Measurements from ENCODE around the gene CEP63. TPM values are rescaled to one million over a fixed set of nuclear protein-coding genes. Genes with fewer than 3 reads are reported as not detected.

The CEP63 gene
- total and polyA plus RNA-seq, 3 experiments from 2014 or later: 19.3 to 21.3 (median 21.1) TPM

- peaks cover 33 to 49% (median 42%) of the 10 kb centered on the region in 3 donors for H3K4me1 Mint-ChIP-seq
- Histone ChIP-seq H3K4me1 (ENCODE audit: insufficient read depth, low read length) (peaks cover 29% of the 10 kb centered on the region), H3K27me3 (ENCODE audit: insufficient read depth, low read length, poor library complexity, severe bottlenecking) (no peaks in the 10 kb centered on the region), H3K4me3 (ENCODE audit: low read length) (no peak overlapping the region), H3K36me3 (ENCODE audit: insufficient read depth, low read length) (peaks cover 31% of the 10 kb centered on the region), H3K27ac (ENCODE audit: low read depth, low read length) (no peak overlapping the region), H3K9me3 (ENCODE audit: low read length) (no peaks in the 10 kb centered on the region)
- DNase-seq: no peak
- ChIA-PET POLR2A (no interaction called here), CTCF (interaction anchor here (1.1 to 5.0 kb wide), 2 partner anchors 9 to 174 kb away, joined by 4 to 40 read pairs; no protein-coding TSS in a partner anchor)
- peak overlapping the region in 2 of 8 donors; percentile 10 to 54 for H3K27ac Mint-ChIP-seq
- H3K27me3 Mint-ChIP-seq: peaks cover 0 to 2% of the 10 kb centered on the region in 2 donors
- no peaks in the 10 kb centered on the region for H3K9me3 Mint-ChIP-seq
- peaks cover 7 to 67% (median 19%) of the 10 kb centered on the region in 3 donors for H3K36me3 Mint-ChIP-seq
- H3K4me3 Mint-ChIP-seq: peak overlapping the region in 2 of 7 donors; percentile 10 to 50
Observed at GRCh38 chr3:134482622-134483021, 3.2 kb upstream of the CEP63 start.

GRCh38 chr3:134483195-134483900 is 2.5 kb upstream of the CEP63 start:
- H3K4me1 ChIP-seq (ENCODE audit: insufficient read depth, low read length): peaks cover 33% of the 10 kb centered on the region
- Mint-ChIP-seq H3K4me1 (peaks cover 39 to 55% (median 47%) of the 10 kb centered on the region in 3 donors), H3K27me3 (peaks cover 0 to 2% of the 10 kb centered on the region in 2 donors), H3K9me3 (no peaks in the 10 kb centered on the region), H3K27ac (peak overlapping the region in 3 of 8 donors; percentile 46 to 78 (median 54)), H3K36me3 (peaks cover 7 to 60% (median 17%) of the 10 kb centered on the region in 3 donors), H3K4me3 (peak overlapping the region; percentile 25 to 100 (median 94))
- H3K4me3 ChIP-seq (ENCODE audit: low read length): no peak overlapping the region
- no peaks in the 10 kb centered on the region for H3K9me3 ChIP-seq (ENCODE audit: low read length)
- CTCF ChIA-PET: interaction anchor here (1.1 to 5.0 kb wide), 3 partner anchors 9 to 271 kb away, joined by 4 to 40 read pairs (median 6); no protein-coding TSS in a partner anchor
- DNase-seq: no peak
- peaks cover 24% of the 10 kb centered on the region for H3K36me3 ChIP-seq (ENCODE audit: insufficient read depth, low read length)
- H3K27me3 ChIP-seq (ENCODE audit: insufficient read depth, low read length, poor library complexity, severe bottlenecking): no peaks in the 10 kb centered on the region
- POLR2A ChIA-PET: no interaction called here
- no peak overlapping the region for H3K27ac ChIP-seq (ENCODE audit: low read depth, low read length)

GRCh38 chr3:134485075-134485717 is 661 bp upstream of the CEP63 start:
- POLR2A ChIA-PET: interaction anchor here (0.5 to 1.5 kb wide), 8 partner anchors 10 to 912 kb away, joined by 3 to 19 read pairs (median 4); partner anchors contain the start of genes CDV3 and RYK
- DNase-seq: no peak

GRCh38 chr3:134486577-134487041 is 752 bp downstream of the CEP63 start:
- no peaks in the 10 kb centered on the region for H3K27me3 ChIP-seq (ENCODE audit: insufficient read depth, low read length, poor library complexity, severe bottlenecking)
- Mint-ChIP-seq H3K27me3 (peaks cover 0 to 2% of the 10 kb centered on the region in 2 donors), H3K4me3 (peak overlapping the region; percentile 93 to 100 (median 97)), H3K27ac (peak overlapping the region; percentile 97 to 100 (median 98)), H3K4me1 (peaks cover 44 to 61% (median 51%) of the 10 kb centered on the region in 3 donors), H3K9me3 (no peaks in the 10 kb centered on the region), H3K36me3 (peaks cover 7 to 34% (median 8%) of the 10 kb centered on the region in 3 donors)
- peak in 2 of 5 donors; percentile 45 to 60 for DNase-seq
- no peaks in the 10 kb centered on the region for H3K9me3 ChIP-seq (ENCODE audit: low read length)
- ChIA-PET POLR2A (interaction anchor here (0.7 to 1.5 kb wide), 5 partner anchors 13 to 913 kb away, joined by 3 to 19 read pairs (median 4); partner anchors contain the start of genes CDV3 and RYK), CTCF (interaction anchor here (1.9 to 5.0 kb wide), 4 partner anchors 8 to 193 kb away, joined by 4 to 40 read pairs (median 7); no protein-coding TSS in a partner anchor)
- peaks cover 7% of the 10 kb centered on the region for H3K36me3 ChIP-seq (ENCODE audit: insufficient read depth, low read length)
- peaks cover 33% of the 10 kb centered on the region for H3K4me1 ChIP-seq (ENCODE audit: insufficient read depth, low read length)
- peak overlapping the region; percentile 99 for H3K4me3 ChIP-seq (ENCODE audit: low read length)
- H3K27ac ChIP-seq (ENCODE audit: low read depth, low read length): peak overlapping the region; percentile 88

More at GRCh38 chr3:134485075-134485717, 661 bp upstream of the CEP63 start:
- Mint-ChIP-seq H3K27me3 (peaks cover 0 to 2% of the 10 kb centered on the region in 2 donors), H3K4me1 (peaks cover 42 to 64% (median 56%) of the 10 kb centered on the region in 3 donors), H3K9me3 (no peaks in the 10 kb centered on the region), H3K4me3 (peak overlapping the region; percentile 93 to 100 (median 97)), H3K27ac (peak overlapping the region; percentile 97 to 100 (median 98)), H3K36me3 (peaks cover 7 to 48% (median 14%) of the 10 kb centered on the region in 3 donors)
- H3K27me3 ChIP-seq (ENCODE audit: insufficient read depth, low read length, poor library complexity, severe bottlenecking): no peaks in the 10 kb centered on the region
- peaks cover 33% of the 10 kb centered on the region for H3K4me1 ChIP-seq (ENCODE audit: insufficient read depth, low read length)
- H3K27ac ChIP-seq (ENCODE audit: low read depth, low read length): peak overlapping the region; percentile 88
- peak overlapping the region; percentile 99 for H3K4me3 ChIP-seq (ENCODE audit: low read length)
- CTCF ChIA-PET: interaction anchor here (1.9 to 5.0 kb wide), 4 partner anchors 10 to 272 kb away, joined by 4 to 40 read pairs (median 6); no protein-coding TSS in a partner anchor
- H3K36me3 ChIP-seq (ENCODE audit: insufficient read depth, low read length): peaks cover 16% of the 10 kb centered on the region
- no peaks in the 10 kb centered on the region for H3K9me3 ChIP-seq (ENCODE audit: low read length)

GRCh38 chr3:134487406-134487805 is 1.5 kb downstream of the CEP63 start:
- H3K9me3 ChIP-seq (ENCODE audit: low read length): no peaks in the 10 kb centered on the region
- peaks cover 0 to 2% of the 10 kb centered on the region in 2 donors for H3K27me3 Mint-ChIP-seq
- H3K27me3 ChIP-seq (ENCODE audit: insufficient read depth, low read length, poor library complexity, severe bottlenecking): no peaks in the 10 kb centered on the region
- peak overlapping the region; percentile 99 for H3K4me3 ChIP-seq (ENCODE audit: low read length)
- peak overlapping the region; percentile 88 for H3K27ac ChIP-seq (ENCODE audit: low read depth, low read length)
- no peak for DNase-seq
- ChIA-PET POLR2A (no interaction called here), CTCF (interaction anchor here (0.9 to 2.1 kb wide), 3 partner anchors 10 to 193 kb away, joined by 3 to 8 read pairs (median 4); no protein-coding TSS in a partner anchor)
- H3K4me1 Mint-ChIP-seq: peaks cover 42 to 61% (median 49%) of the 10 kb centered on the region in 3 donors
- no peaks in the 10 kb centered on the region for H3K9me3 Mint-ChIP-seq
- peaks cover 4% of the 10 kb centered on the region for H3K36me3 ChIP-seq (ENCODE audit: insufficient read depth, low read length)
- H3K4me3 Mint-ChIP-seq: peak overlapping the region; percentile 89 to 100 (median 97)
- H3K4me1 ChIP-seq (ENCODE audit: insufficient read depth, low read length): peaks cover 33% of the 10 kb centered on the region
- H3K27ac Mint-ChIP-seq: peak overlapping the region in 7 of 8 donors; percentile 40 to 99 (median 84)
- H3K36me3 Mint-ChIP-seq: peaks cover 2 to 27% (median 5%) of the 10 kb centered on the region in 3 donors

GRCh38 chr3:134494495-134494894 is 8.6 kb downstream of the CEP63 start:
- CTCF ChIA-PET: interaction anchor here (1.0 to 1.9 kb wide), 3 partner anchors 8 to 185 kb away, joined by 4 to 6 read pairs (median 4); partner anchors contain the start of genes ANAPC13 and CEP63
- H3K4me1 ChIP-seq (ENCODE audit: insufficient read depth, low read length): no peaks in the 10 kb centered on the region

GRCh38 chr3:134495980-134496379 is 10.1 kb downstream of the CEP63 start:
- Mint-ChIP-seq H3K27me3 (no peaks in the 10 kb centered on the region), H3K4me3 (no peak overlapping the region), H3K36me3 (peaks cover 18 to 47% (median 34%) of the 10 kb centered on the region in 3 donors), H3K4me1 (peaks cover 47 to 67% (median 57%) of the 10 kb centered on the region in 3 donors), H3K9me3 (peaks cover 0 to under 1% (median 0%) of the 10 kb centered on the region in 5 donors), H3K27ac (no peak overlapping the region)
- no peak for DNase-seq
- Histone ChIP-seq H3K4me1 (ENCODE audit: insufficient read depth, low read length) (no peaks in the 10 kb centered on the region), H3K27me3 (ENCODE audit: insufficient read depth, low read length, poor library complexity, severe bottlenecking) (no peaks in the 10 kb centered on the region), H3K27ac (ENCODE audit: low read depth, low read length) (no peak overlapping the region), H3K36me3 (ENCODE audit: insufficient read depth, low read length) (peaks cover 3% of the 10 kb centered on the region), H3K9me3 (ENCODE audit: low read length) (no peaks in the 10 kb centered on the region), H3K4me3 (ENCODE audit: low read length) (no peak overlapping the region)
- ChIA-PET POLR2A (no interaction called here), CTCF (interaction anchor here (0.9 to 1.9 kb wide), 2 partner anchors 10 to 188 kb away, joined by 3 to 6 read pairs; partner anchors contain the start of genes ANAPC13 and CEP63)

More at GRCh38 chr3:134494495-134494894, 8.6 kb downstream of the CEP63 start:
- no peaks in the 10 kb centered on the region for H3K9me3 ChIP-seq (ENCODE audit: low read length)
- Mint-ChIP-seq H3K27me3 (no peaks in the 10 kb centered on the region), H3K4me1 (peaks cover 46 to 59% (median 59%) of the 10 kb centered on the region in 3 donors), H3K36me3 (peaks cover 10 to 36% (median 28%) of the 10 kb centered on the region in 3 donors), H3K27ac (no peak overlapping the region), H3K9me3 (no peaks in the 10 kb centered on the region), H3K4me3 (no peak overlapping the region)
- H3K27ac ChIP-seq (ENCODE audit: low read depth, low read length): no peak overlapping the region
- POLR2A ChIA-PET: interaction anchor here (0.5 kb wide), 1 partner anchor 14 kb away, joined by 3 read pairs; no protein-coding TSS in a partner anchor
- H3K27me3 ChIP-seq (ENCODE audit: insufficient read depth, low read length, poor library complexity, severe bottlenecking): no peaks in the 10 kb centered on the region
- no peaks in the 10 kb centered on the region for H3K36me3 ChIP-seq (ENCODE audit: insufficient read depth, low read length)
- H3K4me3 ChIP-seq (ENCODE audit: low read length): no peak overlapping the region
- DNase-seq: no peak
